Stimulated activated memory B cell treated with anti-CD40 and anti-IgM and Interleukin-4, amounts not matched to agents 10 μg/mL and 1 μg/mL and 100 μg/mL, for 72 hours (primary cell): ENCODE results near the gene HPCA.

Experiments used
- ATAC-seq: fragments of 150-1000 bp; cut with Tn5 transposase; 2 replicates; pipeline ENCODE4 v1.10.0; 2021
- H3K27ac Mint-ChIP-seq: one replicate; pipeline ENCODE4 v1.8.0; 2022; ENCODE audit warnings: mild to moderate bottlenecking, mixed read lengths
- H3K27me3 Mint-ChIP-seq: one replicate; pipeline ENCODE4 v1.8.0; 2022; ENCODE audit warnings: mixed read lengths
- H3K36me3 Mint-ChIP-seq: one replicate; pipeline ENCODE4 v1.8.0; 2022; ENCODE audit warnings: mixed read lengths
- H3K4me1 Mint-ChIP-seq: one replicate; pipeline ENCODE4 v1.8.0; 2022; ENCODE audit warnings: mixed read lengths
- H3K4me3 Mint-ChIP-seq: one replicate; pipeline ENCODE4 v1.8.0; 2022; ENCODE audit warnings: mild to moderate bottlenecking, moderate library complexity, mixed read lengths
- H3K9me3 Mint-ChIP-seq: one replicate; pipeline ENCODE4 v1.8.0; 2022; ENCODE audit warnings: mixed read lengths

The HPCA gene

DNA sequence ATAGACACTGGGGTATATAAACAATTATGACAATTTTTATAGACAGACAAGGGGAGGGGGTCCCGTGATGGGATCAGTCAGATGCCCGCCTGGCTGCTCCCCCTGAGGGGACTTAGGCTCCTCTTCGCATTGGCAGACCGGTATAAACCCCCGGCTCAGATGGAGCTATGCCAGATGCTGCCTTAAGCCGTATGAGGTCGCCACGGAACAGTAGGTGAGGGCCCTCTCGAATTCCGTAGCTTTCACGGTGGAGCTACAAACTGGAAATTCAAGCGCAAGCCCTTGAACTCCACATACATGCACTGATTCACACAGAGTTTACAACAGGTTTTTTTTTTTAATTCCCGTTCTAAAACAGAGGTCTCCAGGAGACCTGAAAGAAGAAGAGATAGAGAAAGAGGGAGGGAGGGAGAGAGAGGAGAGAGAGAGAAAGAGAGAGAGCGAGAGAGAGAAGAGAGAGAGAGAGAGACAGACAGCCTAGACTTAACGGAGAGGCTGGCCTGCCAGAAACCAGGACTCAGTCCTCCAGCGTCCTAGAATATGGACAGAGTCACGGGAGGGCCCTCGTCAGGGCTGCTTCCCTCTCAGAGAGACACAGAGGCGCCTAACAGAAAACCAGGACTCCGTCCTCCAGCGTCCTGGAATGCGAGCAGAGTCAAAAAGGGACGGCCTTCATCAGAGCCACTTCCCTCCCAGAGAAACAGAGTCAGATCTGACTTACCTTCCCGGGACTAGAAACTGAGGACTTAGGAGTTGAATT is 39.3 kb downstream of the HPCA start:
- Mint-ChIP-seq H3K27ac (no peak overlapping the region), H3K36me3 (no peaks in the 10 kb centered on the region), H3K4me1 (peaks cover 25% of the 10 kb centered on the region), H3K9me3 (peaks cover 4% of the 10 kb centered on the region), H3K27me3 (peaks cover 61% of the 10 kb centered on the region), H3K4me3 (peak overlapping the region; percentile 25)
- ATAC-seq: no peak

DNA sequence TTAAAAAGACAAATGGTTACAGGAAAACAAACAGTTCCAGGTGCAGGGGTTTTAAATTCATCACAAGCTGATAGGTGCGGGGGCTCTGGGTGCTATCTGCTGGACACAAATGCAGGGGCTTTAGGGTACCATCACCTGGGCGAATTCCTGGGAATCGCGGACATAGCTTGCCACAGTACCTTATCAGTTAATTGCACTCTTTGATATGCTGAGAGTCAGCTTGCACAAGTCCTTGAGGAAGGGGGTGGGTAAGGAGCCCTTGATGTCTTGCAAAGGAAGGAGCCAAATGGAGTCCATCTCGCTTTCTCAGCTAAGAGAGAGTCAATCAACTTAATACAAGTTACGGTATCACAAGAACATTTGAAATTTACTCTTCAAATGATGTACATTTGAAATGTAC is 40.3 kb downstream of the HPCA start:
- Mint-ChIP-seq H3K27ac (no peak overlapping the region), H3K4me3 (no peak overlapping the region), H3K36me3 (no peaks in the 10 kb centered on the region), H3K4me1 (peaks cover 25% of the 10 kb centered on the region), H3K27me3 (peaks cover 51% of the 10 kb centered on the region), H3K9me3 (peaks cover 4% of the 10 kb centered on the region)
- ATAC-seq: no peak

DNA sequence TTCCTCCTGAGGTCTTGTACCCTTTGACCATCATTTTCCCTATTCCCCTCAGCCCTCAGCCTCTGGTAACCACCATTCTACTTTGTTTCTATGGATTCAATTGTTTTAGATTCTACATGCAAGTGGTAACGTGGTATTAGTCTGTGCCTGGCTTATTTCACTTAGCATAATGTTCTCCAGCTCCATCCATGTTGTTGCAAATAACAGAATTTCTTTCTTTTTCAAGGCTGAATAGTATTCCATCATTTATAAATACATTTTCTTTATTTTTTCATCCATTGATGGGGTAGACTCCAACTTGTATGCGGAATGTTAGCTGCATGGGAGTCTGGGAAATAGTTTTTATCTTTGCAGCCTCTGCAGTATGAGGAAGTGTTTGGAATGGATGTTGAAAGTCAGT is 41.1 kb downstream of the HPCA start:
- no peak overlapping the region for H3K4me3 Mint-ChIP-seq
- H3K4me1 Mint-ChIP-seq: peaks cover 25% of the 10 kb centered on the region
- peaks cover 42% of the 10 kb centered on the region for H3K27me3 Mint-ChIP-seq
- H3K36me3 Mint-ChIP-seq: no peaks in the 10 kb centered on the region
- H3K9me3 Mint-ChIP-seq: peaks cover 4% of the 10 kb centered on the region
- ATAC-seq: no peak
- H3K27ac Mint-ChIP-seq: no peak overlapping the region

DNA sequence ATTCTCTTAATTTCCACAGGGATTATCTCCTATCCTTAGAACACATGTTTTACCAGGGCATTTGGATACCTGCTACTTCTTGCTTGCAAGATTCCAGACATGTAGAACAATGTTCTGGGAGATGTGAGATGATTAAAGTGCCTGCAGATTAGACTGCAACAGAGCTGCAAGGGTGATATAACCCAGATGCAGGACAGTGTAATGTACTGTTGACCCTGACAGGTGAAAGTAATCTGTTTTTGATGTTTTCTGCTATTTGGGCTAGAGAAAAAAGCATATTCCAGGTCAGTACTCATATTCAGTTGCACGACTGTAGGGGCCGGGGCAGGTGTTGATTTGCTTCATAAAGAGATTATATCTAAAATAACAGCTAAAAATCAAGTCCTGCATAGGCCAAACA is 42.0 kb downstream of the HPCA start:
- H3K27me3 Mint-ChIP-seq: peaks cover 34% of the 10 kb centered on the region
- H3K27ac Mint-ChIP-seq: no peak overlapping the region
- H3K4me3 Mint-ChIP-seq: no peak overlapping the region
- H3K4me1 Mint-ChIP-seq: peaks cover 25% of the 10 kb centered on the region
- H3K36me3 Mint-ChIP-seq: no peaks in the 10 kb centered on the region
- peaks cover 4% of the 10 kb centered on the region for H3K9me3 Mint-ChIP-seq
- no peak for ATAC-seq

DNA sequence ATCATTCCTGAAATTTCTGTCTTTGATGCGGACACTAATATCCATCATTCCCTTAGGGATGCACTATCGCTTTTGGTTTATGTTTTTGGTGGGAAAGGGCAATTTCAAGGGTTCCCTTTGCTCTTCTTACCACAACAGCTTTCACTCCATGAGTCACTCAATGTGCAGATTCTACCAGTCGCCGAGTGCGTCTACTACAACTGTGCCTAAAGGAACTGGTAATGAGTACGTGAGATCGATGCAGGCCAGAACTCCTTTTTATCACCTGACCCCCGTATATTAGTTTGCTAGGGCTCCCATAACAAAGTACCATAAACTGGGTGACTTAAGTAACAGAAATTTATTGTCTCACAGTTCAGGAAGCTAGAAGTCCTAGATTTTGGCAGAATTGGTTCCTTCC is 42.4 kb downstream of the HPCA start:
- Mint-ChIP-seq H3K27ac (no peak overlapping the region), H3K27me3 (peaks cover 30% of the 10 kb centered on the region), H3K36me3 (no peaks in the 10 kb centered on the region), H3K9me3 (peaks cover 4% of the 10 kb centered on the region), H3K4me1 (peaks cover 23% of the 10 kb centered on the region), H3K4me3 (no peak overlapping the region)
- no peak for ATAC-seq

DNA sequence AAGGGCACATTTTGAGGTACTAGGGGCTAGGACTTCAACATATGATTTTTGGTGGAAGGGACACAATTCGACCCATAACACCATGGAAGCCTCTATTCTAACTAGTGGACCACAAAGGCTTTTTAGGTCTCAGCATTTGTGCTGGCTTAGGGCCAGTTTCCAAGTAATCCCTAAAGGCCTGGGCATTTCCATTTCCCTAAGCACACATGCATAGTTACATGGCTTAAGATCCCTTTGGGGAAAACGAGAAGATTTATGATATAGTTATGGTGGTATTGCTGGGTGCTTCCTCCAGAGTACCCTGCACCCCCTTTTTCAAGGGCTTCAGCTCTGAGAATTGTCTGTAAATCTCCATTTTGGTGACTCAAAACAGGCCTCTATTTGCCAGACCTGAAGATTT is 43.1 kb downstream of the HPCA start:
- no peaks in the 10 kb centered on the region for H3K36me3 Mint-ChIP-seq
- peaks cover 4% of the 10 kb centered on the region for H3K9me3 Mint-ChIP-seq
- ATAC-seq: no peak
- H3K4me1 Mint-ChIP-seq: peaks cover 17% of the 10 kb centered on the region
- no peak overlapping the region for H3K4me3 Mint-ChIP-seq
- H3K27me3 Mint-ChIP-seq: peaks cover 23% of the 10 kb centered on the region
- H3K27ac Mint-ChIP-seq: no peak overlapping the region

DNA sequence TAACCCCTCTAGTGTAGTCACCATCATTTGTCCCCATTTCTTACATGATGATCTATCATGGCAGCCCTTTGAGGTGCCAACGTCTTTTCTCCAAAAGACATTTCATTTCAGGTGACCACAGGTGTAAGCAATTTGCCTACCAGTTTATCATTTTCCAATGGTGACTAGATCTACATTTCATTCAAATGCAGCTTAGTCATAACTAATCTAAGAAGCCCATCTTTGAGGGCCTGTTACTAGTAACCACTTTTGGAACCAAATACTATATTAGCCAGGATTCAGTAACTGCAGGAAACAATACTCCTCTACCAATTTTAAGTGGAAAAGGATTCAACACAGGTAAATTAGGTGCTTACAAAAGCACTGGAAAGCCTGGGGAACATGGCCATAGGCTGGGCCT is 45.5 kb downstream of the HPCA start:
- peaks cover 4% of the 10 kb centered on the region for H3K9me3 Mint-ChIP-seq
- H3K27me3 Mint-ChIP-seq: no peaks in the 10 kb centered on the region
- ATAC-seq: no peak
- no peak overlapping the region for H3K27ac Mint-ChIP-seq
- no peaks in the 10 kb centered on the region for H3K4me1 Mint-ChIP-seq
- no peak overlapping the region for H3K4me3 Mint-ChIP-seq
- peaks cover under 1% of the 10 kb centered on the region for H3K36me3 Mint-ChIP-seq

DNA sequence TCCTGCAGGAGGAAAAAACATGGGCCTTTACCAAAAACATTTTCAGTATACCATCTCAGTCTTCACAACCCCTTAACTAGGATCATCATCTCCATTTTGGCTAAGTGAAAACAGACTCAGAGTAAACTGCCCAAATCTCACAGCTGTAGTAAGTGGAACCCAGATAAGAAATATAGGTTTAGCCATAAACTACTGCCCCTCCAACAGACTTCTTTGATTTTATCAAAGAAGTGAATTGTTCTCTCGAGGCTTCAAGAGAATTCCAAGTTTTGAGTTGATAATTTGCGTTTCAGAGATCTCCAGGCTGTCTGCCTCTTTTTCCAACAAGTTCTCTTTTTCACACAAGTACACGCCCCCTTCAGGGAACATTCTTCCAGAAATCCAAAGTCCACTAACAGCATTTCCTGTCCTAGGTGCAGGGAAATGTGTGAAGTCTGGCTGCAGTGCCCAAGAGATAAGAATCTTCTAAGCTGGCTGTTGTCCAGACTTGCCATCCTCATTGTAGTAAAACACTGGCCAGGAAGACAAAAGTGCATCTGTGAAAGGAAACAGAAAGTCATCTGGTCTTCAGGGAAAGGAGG is 47.5 kb downstream of the HPCA start:
- Mint-ChIP-seq H3K4me1 (no peaks in the 10 kb centered on the region), H3K4me3 (no peak overlapping the region), H3K27me3 (no peaks in the 10 kb centered on the region), H3K36me3 (peaks cover 19% of the 10 kb centered on the region), H3K9me3 (no peaks in the 10 kb centered on the region), H3K27ac (no peak overlapping the region)
- no peak for ATAC-seq

DNA sequence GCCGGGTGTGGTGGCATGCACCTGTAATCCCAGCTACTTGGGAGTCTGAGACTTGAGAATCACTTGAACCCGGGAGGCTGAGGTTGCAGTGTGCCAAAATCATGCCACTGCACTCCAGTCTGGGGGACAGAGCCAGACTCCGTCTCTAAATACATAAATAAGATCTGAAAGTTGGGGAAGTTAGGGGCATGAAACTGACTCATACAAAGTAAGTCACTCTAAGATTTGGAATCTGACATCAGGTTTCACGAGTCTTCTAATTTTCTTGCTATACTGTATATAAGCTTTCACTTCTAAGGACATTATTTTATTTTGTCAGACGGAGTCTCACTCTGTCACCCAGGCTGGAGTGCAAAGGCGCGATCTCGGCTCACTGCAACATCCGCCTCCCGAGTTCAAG is 48.2 kb downstream of the HPCA start:
- Mint-ChIP-seq H3K27me3 (no peaks in the 10 kb centered on the region), H3K27ac (no peak overlapping the region), H3K36me3 (peaks cover 24% of the 10 kb centered on the region), H3K4me3 (no peak overlapping the region), H3K9me3 (no peaks in the 10 kb centered on the region), H3K4me1 (no peaks in the 10 kb centered on the region)
- no peak for ATAC-seq

DNA sequence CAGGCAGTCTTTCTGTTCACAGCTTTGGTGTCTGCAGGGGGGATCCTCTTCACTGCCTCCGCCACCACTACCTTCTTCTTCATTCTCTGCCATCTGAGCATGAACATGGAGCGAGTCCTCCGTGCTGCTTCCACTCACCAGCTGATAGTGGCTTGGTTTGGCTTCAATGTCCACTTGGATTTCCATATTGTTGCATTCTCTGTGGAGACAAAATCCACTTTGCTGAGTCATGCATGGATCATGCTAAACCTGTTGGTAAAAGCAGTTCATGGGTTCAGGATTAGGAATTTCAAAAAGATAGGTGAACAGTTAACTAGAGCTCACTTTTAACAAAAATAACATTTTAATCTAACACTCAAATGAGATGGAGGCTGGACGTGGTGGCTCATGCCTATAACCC is 50.8 kb downstream of the HPCA start:
- H3K27ac Mint-ChIP-seq: peak overlapping the region; percentile 53
- no peaks in the 10 kb centered on the region for H3K27me3 Mint-ChIP-seq
- H3K36me3 Mint-ChIP-seq: peaks cover 28% of the 10 kb centered on the region
- H3K4me1 Mint-ChIP-seq: no peaks in the 10 kb centered on the region
- H3K4me3 Mint-ChIP-seq: no peak overlapping the region
- no peaks in the 10 kb centered on the region for H3K9me3 Mint-ChIP-seq
- no peak for ATAC-seq

DNA sequence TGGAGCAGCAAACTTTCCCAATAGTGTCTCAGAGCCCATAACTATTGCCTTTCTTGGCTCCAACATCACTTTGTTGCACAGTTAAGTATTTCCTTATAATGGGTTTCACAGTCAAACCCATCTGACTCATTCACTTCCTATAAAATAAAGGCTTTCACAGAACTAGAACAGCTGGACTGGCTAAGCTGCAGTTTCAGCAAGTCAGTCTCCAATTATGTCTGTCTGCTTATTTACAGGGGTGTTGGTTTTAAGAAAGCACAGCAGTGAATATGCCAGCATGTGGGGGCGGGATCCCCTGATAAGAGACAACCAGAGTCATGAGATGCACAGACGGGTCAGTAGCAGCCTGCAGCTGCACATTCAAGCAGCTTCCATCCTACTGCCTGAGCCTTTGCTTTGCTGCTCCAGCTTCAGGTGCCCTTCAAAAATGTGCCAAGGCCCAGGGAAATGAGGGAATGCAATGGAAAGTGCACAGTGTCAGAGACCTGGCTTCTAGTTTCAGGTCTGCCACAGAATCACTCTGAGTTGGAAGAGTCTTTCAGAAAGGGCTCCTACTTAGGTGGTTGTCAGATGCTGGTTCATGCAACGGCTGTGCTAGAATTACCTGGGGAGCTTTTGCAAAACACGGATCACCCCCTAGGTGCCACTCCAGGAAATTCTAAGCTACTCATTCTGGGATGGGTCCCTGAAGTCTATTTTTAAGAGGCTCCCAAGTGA is 53.5 kb downstream of the HPCA start:
- H3K27ac Mint-ChIP-seq: peak overlapping the region; percentile 11
- no peak for ATAC-seq

DNA sequence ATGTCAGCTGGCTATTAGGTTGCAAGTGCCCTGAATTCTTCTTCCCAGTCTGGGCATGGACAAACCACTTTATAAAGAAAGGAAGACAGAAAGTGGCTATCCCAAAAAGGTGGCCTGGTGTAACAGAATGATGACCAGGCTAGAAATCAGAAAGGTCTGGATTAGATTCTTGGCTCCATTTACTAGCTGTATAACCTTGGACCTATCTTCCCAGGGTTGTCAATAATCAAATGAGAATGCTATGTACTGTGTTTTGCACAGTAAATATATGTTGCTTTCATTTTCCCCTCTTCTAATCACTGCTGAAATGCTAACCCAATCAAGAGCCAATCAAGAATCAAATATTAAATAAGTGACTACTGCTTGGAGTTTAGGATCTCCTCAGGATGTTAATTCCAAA is 57.9 kb downstream of the HPCA start:
- H3K4me1 Mint-ChIP-seq: no peaks in the 10 kb centered on the region
- no peaks in the 10 kb centered on the region for H3K9me3 Mint-ChIP-seq
- no peak for ATAC-seq
- no peak overlapping the region for H3K27ac Mint-ChIP-seq
- peaks cover 47% of the 10 kb centered on the region for H3K36me3 Mint-ChIP-seq
- H3K4me3 Mint-ChIP-seq: no peak overlapping the region
- no peaks in the 10 kb centered on the region for H3K27me3 Mint-ChIP-seq

More for the DNA sequence above, 53.5 kb downstream of the HPCA start:
- no peaks in the 10 kb centered on the region for H3K9me3 Mint-ChIP-seq
- peaks cover 48% of the 10 kb centered on the region for H3K36me3 Mint-ChIP-seq
- no peak overlapping the region for H3K4me3 Mint-ChIP-seq
- H3K4me1 Mint-ChIP-seq: no peaks in the 10 kb centered on the region
- H3K27me3 Mint-ChIP-seq: no peaks in the 10 kb centered on the region
